ENCODE results near the gene ARL15. TPM values are rescaled to one million over a fixed set of nuclear protein-coding genes. Genes with fewer than 3 reads are reported as not detected.

Gene ARL15
- total and polyA plus RNA-seq, 2 of the 4 experiments (the other 2 are of a cell fraction): 7.3 to 19.2 TPM

DNA sequence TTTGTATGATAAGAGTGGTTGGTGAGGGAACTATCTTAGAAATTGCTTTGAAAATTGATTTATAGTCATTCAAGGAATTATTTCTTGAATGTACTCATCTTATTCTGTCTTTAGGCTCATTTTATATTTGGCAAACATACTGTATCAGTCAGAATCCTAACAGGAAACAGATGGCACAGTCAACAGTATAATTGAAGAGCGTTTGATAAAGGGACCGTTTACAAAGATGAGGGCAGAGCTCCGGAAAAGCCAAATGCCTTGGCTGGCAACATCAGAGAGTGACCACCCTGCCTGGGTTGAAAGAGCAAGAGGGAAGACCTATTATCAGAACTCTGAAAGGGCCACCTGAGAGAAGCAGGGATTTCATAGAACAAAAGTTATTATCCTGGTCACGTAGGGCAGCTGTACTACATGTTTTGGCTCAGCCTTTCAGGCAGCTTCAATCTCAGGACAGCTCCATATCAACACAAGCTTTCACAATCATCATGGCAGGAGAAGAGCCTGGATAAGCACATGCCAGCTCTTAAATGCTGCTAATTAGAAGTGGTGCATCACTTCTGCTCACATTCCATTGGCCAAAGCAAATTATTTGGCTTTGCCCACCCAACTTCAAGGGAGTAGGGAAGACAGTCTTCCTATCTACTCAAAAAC is 47.2 kb upstream of the ARL15 start:
- POLR2A ChIA-PET (ENCODE audit: unreplicated experiment): no interaction called here
- no peak overlapping the region for H4K8ac ChIP-seq (ENCODE audit: low read depth in 2 of 2, low read length in 2 of 2)
- H3K4me2 ChIP-seq (ENCODE audit: low read depth, low read length): no peak overlapping the region
- no peak overlapping the region for H4K91ac ChIP-seq (ENCODE audit: insufficient read depth, low read depth, low read length)
- no CpG with 5 or more reads among the region's 4 CpGs for WGBS, 2 experiments (ENCODE audit: extremely low coverage in 2 of 2, insufficient read length in 1 of 2)
- H3K9me1 ChIP-seq (ENCODE audit: insufficient read depth, low read length): peaks cover 8% of the 10 kb centered on the region; the same call in 1 of the 2 replicates
- ATAC-seq (ENCODE audit: low read depth): no peak
- H2AFZ ChIP-seq (replicated peaks; ENCODE audit: low read length, poor library complexity): no peak overlapping the region
- peaks cover 12% of the 10 kb centered on the region for H3K27me3 ChIP-seq (ENCODE audit: control insufficient read depth, insufficient read depth, low read length)
- H3K9me3 ChIP-seq (ENCODE audit: control insufficient read depth, insufficient read depth, low read length): peaks cover 7% of the 10 kb centered on the region
- no peak overlapping the region for H2AK5ac ChIP-seq (ENCODE audit: low read depth, low read length)
- H3K18ac ChIP-seq (ENCODE audit: low read depth, low read length): no peak overlapping the region
- H2BK5ac ChIP-seq (ENCODE audit: low read depth, low read length, poor library complexity, severe bottlenecking): no peak overlapping the region
- H3K23ac ChIP-seq (ENCODE audit: low read depth, low read length): no peak overlapping the region
- in situ Hi-C loops (cut with MboI; ENCODE audit: low sequenced_read_pairs): no loop called here
- H3K56ac ChIP-seq (ENCODE audit: extremely low read depth, insufficient read depth, low read length): no peak overlapping the region
- no peak overlapping the region for H3K4me3 ChIP-seq (ENCODE audit: insufficient read depth, low read depth, low read length)
- H2BK20ac ChIP-seq (ENCODE audit: low read depth, low read length): no peak overlapping the region
- CTCF ChIA-PET: interaction anchor here (0.6 kb wide), 1 partner anchor 104 kb away, joined by 6 read pairs; no protein-coding TSS in a partner anchor
- H2AK9ac ChIP-seq (replicated peaks; ENCODE audit: low read depth, low read length, poor library complexity): no peak overlapping the region
- TF ChIP-seq MXI1 (IDR thresholded peaks at IDR 0.05; ENCODE audit: borderline replicate concordance, low read depth, low read length): no peak
- no peak for TF ChIP-seq BHLHE40 (IDR thresholded peaks at IDR 0.05; ENCODE audit: low read depth, low read length)
- TF ChIP-seq MAFK (IDR thresholded peaks at IDR 0.05; ENCODE audit: low read depth, low read length): no peak
- no peak for TF ChIP-seq CEBPB (IDR thresholded peaks at IDR 0.05; ENCODE audit: low read depth, low read length)
- no peak for TF ChIP-seq NFE2L2 (IDR thresholded peaks at IDR 0.05; ENCODE audit: low read depth, low read length)
- TF ChIP-seq, protein P1, sequence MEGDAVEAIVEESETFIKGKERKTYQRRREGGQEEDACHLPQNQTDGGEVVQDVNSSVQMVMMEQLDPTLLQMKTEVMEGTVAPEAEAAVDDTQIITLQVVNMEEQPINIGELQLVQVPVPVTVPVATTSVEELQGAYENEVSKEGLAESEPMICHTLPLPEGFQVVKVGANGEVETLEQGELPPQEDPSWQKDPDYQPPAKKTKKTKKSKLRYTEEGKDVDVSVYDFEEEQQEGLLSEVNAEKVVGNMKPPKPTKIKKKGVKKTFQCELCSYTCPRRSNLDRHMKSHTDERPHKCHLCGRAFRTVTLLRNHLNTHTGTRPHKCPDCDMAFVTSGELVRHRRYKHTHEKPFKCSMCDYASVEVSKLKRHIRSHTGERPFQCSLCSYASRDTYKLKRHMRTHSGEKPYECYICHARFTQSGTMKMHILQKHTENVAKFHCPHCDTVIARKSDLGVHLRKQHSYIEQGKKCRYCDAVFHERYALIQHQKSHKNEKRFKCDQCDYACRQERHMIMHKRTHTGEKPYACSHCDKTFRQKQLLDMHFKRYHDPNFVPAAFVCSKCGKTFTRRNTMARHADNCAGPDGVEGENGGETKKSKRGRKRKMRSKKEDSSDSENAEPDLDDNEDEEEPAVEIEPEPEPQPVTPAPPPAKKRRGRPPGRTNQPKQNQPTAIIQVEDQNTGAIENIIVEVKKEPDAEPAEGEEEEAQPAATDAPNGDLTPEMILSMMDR (conservative IDR thresholded peaks at IDR 0.05; ENCODE audit: low read depth, low read length): no peak
- TF ChIP-seq RFX5 (IDR thresholded peaks at IDR 0.05; ENCODE audit: low read depth, low read length): no peak
- TF ChIP-seq SMC3 (IDR thresholded peaks at IDR 0.05; ENCODE audit: low read depth, low read length): no peak
- TF ChIP-seq, protein P2, sequence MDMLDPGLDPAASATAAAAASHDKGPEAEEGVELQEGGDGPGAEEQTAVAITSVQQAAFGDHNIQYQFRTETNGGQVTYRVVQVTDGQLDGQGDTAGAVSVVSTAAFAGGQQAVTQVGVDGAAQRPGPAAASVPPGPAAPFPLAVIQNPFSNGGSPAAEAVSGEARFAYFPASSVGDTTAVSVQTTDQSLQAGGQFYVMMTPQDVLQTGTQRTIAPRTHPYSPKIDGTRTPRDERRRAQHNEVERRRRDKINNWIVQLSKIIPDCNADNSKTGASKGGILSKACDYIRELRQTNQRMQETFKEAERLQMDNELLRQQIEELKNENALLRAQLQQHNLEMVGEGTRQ (IDR thresholded peaks at IDR 0.05; ENCODE audit: low read depth, low read length): no peak
- TF ChIP-seq ELK1 (IDR thresholded peaks at IDR 0.05; ENCODE audit: borderline replicate concordance, low read depth, low read length): no peak
- TF ChIP-seq RAD21 (IDR thresholded peaks at IDR 0.05; ENCODE audit: low read length): no peak
- no peak for TF ChIP-seq CHD1 (IDR thresholded peaks at IDR 0.05; ENCODE audit: low read depth, low read length)
- no peak for TF ChIP-seq POLR2A (IDR thresholded peaks at IDR 0.05; ENCODE audit: low read depth, low read length)
- no peaks in the 10 kb centered on the region for H3K36me3 ChIP-seq (ENCODE audit: control insufficient read depth, insufficient read depth, low read length)
- H2BK15ac ChIP-seq (ENCODE audit: low read depth, low read length): no peak overlapping the region
- H3K9ac ChIP-seq (ENCODE audit: low read depth, low read length): no peak overlapping the region
- H3K4me1 ChIP-seq (ENCODE audit: control insufficient read depth, insufficient read depth, low read length): peaks cover 4% of the 10 kb centered on the region
- no peaks in the 10 kb centered on the region for H3K79me1 ChIP-seq (ENCODE audit: low read depth in 1 of 2, low read length in 2 of 2)
- intact Hi-C loops (cut with micrococcal nuclease): no loop called here
- dilution Hi-C loops (cut with HindIII; ENCODE audit: low sequenced_read_pairs, unreplicated experiment): no loop called here
- H4K5ac ChIP-seq (ENCODE audit: low read depth, low read length): no peak overlapping the region
- BruUV-seq (replicated peaks): no TSS peak
- no peak overlapping the region for H3K14ac ChIP-seq (replicated peaks; ENCODE audit: low read depth, low read length)
- no peak overlapping the region for H3K27ac ChIP-seq (ENCODE audit: insufficient read depth, low read length)
- H3K4ac ChIP-seq (ENCODE audit: low read depth, low read length): no peak overlapping the region
- DNase-seq: no peak
- H2BK120ac ChIP-seq (ENCODE audit: low read depth, low read length): no peak overlapping the region
- H4K20me1 ChIP-seq (ENCODE audit: insufficient read depth, low read length): no peaks in the 10 kb centered on the region
